HG02938 (cell line): ENCODE data around the gene MMP24.
"Not testable (repeated sequence)": the region's sequence is repeated elsewhere in the genome, so short reads cannot be mapped to it uniquely, and the experiment has no call there.

Experiments
- ATAC-seq: cut with Tn5 transposase; IDR thresholded peaks from one replicate; pipeline ENCODE4 v1.9.1; 2021; ENCODE audit warnings: mild to moderate bottlenecking, moderate library complexity; ENCODE audit not compliant: unreplicated experiment

Gene MMP24

GRCh38 chr20:35226126-35226883 is at the start of gene MMP24:
Gene MMP24, plus strand, starts transcription at chr20:35226690. Its CDS starts 49 bp downstream, at chr20:35226739.
- ATAC-seq, result no peak

GRCh38 chr20:35179292-35180212 is 46.9 kb upstream of the MMP24 start:
- no peak for ATAC-seq

- no peak for ATAC-seq
These were observed 46.2 kb upstream of the MMP24 start for GRCh38 chr20:35180266-35180665.

- ATAC-seq, result no peak
These were observed 44.8 kb upstream of the MMP24 start for GRCh38 chr20:35181731-35182130.

- not testable (repeated sequence) for ATAC-seq
These were observed 39.7 kb upstream of the MMP24 start for GRCh38 chr20:35186691-35187289.

- no peak for ATAC-seq
These were observed 38.8 kb upstream of the MMP24 start for GRCh38 chr20:35187584-35188190.

- ATAC-seq, result not testable (repeated sequence)
These were observed 37.3 kb upstream of the MMP24 start for GRCh38 chr20:35189223-35189622.

- no peak for ATAC-seq
These were observed 35.9 kb upstream of the MMP24 start for GRCh38 chr20:35190556-35190955.

- no peak for ATAC-seq
These were observed 34.9 kb upstream of the MMP24 start for GRCh38 chr20:35191419-35192117.

GRCh38 chr20:35192118-35192872 is 34.2 kb upstream of the MMP24 start:
- no peak for ATAC-seq

- not testable (repeated sequence) for ATAC-seq
These were observed 33.3 kb upstream of the MMP24 start for GRCh38 chr20:35193031-35193791.

- no peak for ATAC-seq
These were observed 30.2 kb upstream of the MMP24 start for GRCh38 chr20:35196313-35196712.

- no peak for ATAC-seq
These were observed 26.8 kb upstream of the MMP24 start for GRCh38 chr20:35199740-35200139.

GRCh38 chr20:35200267-35200666 is 26.2 kb upstream of the MMP24 start:
- ATAC-seq, result no peak

GRCh38 chr20:35201467-35201866 is 25.0 kb upstream of the MMP24 start:
- ATAC-seq, result not testable (repeated sequence)

- no peak for ATAC-seq
These were observed 19.7 kb upstream of the MMP24 start for GRCh38 chr20:35206802-35207201.

- no peak for ATAC-seq
These were observed 18.4 kb upstream of the MMP24 start for GRCh38 chr20:35207950-35208611.
